ENCODE measurements around the gene TRMT6. TPM values are rescaled to one million over a fixed set of nuclear protein-coding genes. Genes with fewer than 3 reads are reported as not detected.

TRMT6 gene
- polyA plus RNA-seq, 1 donor (not counting 4 experiments of a cell fraction or from before 2014, with no cell fraction given) = 26.3 TPM

DNA sequence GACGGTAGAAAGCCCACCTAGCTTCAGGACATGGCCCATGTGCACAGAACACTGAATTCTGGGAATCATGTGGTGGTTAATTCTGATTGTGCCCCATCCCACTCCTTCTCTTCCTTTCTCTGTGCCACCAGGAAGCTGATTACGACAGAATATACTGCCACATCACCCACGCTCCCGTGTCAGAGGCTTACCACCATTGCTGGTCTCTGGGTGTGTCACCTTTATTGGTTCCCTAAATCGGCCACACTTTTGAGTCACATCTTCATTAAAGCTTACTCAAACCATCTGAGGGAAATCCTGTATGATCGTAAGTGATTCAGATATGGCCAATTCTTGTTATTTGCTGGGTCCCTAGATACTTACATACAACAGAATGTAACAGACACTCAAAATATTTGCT, 3.1 kb downstream of the TRMT6 start:
- Histone ChIP-seq H3K9ac (ENCODE audit: control insufficient read depth, extremely low read depth, insufficient read depth, low read length) (no peak overlapping the region), H3K4me1 (ENCODE audit: control insufficient read depth, extremely low read depth, insufficient read depth, low read length) (peaks cover 38% of the 10 kb centered on the region), H3K27ac (ENCODE audit: control insufficient read depth, insufficient read depth, low read length) (no peak overlapping the region), H3K9me1 (ENCODE audit: control insufficient read depth, extremely low read depth, insufficient read depth, low read length) (no peaks in the 10 kb centered on the region), H3K36me3 (ENCODE audit: control insufficient read depth in 2 of 2, extremely low read depth in 1 of 2, insufficient read depth in 2 of 2, low read length in 2 of 2) (peaks cover 16 to 41% of the 10 kb centered on the region in 2 experiments), H3K79me2 (ENCODE audit: control insufficient read depth, insufficient read depth, low read length) (peaks cover 47% of the 10 kb centered on the region), H3K9me3 (ENCODE audit: control insufficient read depth, low read depth, low read length) (no peaks in the 10 kb centered on the region), H3K4me3 (ENCODE audit: control insufficient read depth in 2 of 3, extremely low read depth in 1 of 3, insufficient read depth in 2 of 3, low read depth in 1 of 3, low read length in 3 of 3) (no peak overlapping the region), H2AFZ (ENCODE audit: control insufficient read depth, low read length) (no peak overlapping the region), H4K20me1 (ENCODE audit: control insufficient read depth, extremely low read depth, insufficient read depth, low read length) (no peaks in the 10 kb centered on the region), H3K4me2 (ENCODE audit: control insufficient read depth, extremely low read depth, insufficient read depth, low read depth, low read length) (no peak overlapping the region), H3K27me3 (ENCODE audit: control insufficient read depth, extremely low read depth, insufficient read depth, low read length) (no peaks in the 10 kb centered on the region)
- dilution Hi-C loops (cut with MboI; ENCODE audit: extremely low pct_ligation_motif_present, low sequenced_read_pairs) = no loop called here
- TF ChIP-seq EZH2 (IDR thresholded peaks at IDR 0.05; ENCODE audit: low read length) = no peak
- TF ChIP-seq, protein P1, sequence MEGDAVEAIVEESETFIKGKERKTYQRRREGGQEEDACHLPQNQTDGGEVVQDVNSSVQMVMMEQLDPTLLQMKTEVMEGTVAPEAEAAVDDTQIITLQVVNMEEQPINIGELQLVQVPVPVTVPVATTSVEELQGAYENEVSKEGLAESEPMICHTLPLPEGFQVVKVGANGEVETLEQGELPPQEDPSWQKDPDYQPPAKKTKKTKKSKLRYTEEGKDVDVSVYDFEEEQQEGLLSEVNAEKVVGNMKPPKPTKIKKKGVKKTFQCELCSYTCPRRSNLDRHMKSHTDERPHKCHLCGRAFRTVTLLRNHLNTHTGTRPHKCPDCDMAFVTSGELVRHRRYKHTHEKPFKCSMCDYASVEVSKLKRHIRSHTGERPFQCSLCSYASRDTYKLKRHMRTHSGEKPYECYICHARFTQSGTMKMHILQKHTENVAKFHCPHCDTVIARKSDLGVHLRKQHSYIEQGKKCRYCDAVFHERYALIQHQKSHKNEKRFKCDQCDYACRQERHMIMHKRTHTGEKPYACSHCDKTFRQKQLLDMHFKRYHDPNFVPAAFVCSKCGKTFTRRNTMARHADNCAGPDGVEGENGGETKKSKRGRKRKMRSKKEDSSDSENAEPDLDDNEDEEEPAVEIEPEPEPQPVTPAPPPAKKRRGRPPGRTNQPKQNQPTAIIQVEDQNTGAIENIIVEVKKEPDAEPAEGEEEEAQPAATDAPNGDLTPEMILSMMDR (optimal IDR thresholded peaks at IDR 0.05 in 1 of 3, IDR thresholded peaks at IDR 0.05 in 1 of 3, conservative IDR thresholded peaks at IDR 0.05 in 1 of 3; ENCODE audit: extremely low read depth in 1 of 3, insufficient read depth in 2 of 3, low read length in 3 of 3) = no peak
- FAIRE-seq (no peak), DNase-seq (ENCODE audit: low read depth, low spot score) (no peak)

- no peaks in the 10 kb centered on the region for H3K9me1 ChIP-seq (ENCODE audit: control insufficient read depth, extremely low read depth, insufficient read depth, low read length)
- FAIRE-seq (peak; percentile 70), DNase-seq (ENCODE audit: low read depth, low spot score) (peak; percentile 54)
- H3K9ac ChIP-seq (ENCODE audit: control insufficient read depth, extremely low read depth, insufficient read depth, low read length) = no peak overlapping the region
- peaks cover 26 to 45% of the 10 kb centered on the region in 2 experiments for H3K36me3 ChIP-seq (ENCODE audit: control insufficient read depth in 2 of 2, extremely low read depth in 1 of 2, insufficient read depth in 2 of 2, low read length in 2 of 2)
- dilution Hi-C loops (cut with MboI; ENCODE audit: extremely low pct_ligation_motif_present, low sequenced_read_pairs) = no loop called here
- peaks cover 27% of the 10 kb centered on the region for H3K4me1 ChIP-seq (ENCODE audit: control insufficient read depth, extremely low read depth, insufficient read depth, low read length)
- peak overlapping the region; percentile 17 for H3K4me2 ChIP-seq (ENCODE audit: control insufficient read depth, extremely low read depth, insufficient read depth, low read depth, low read length)
- H4K20me1 ChIP-seq (ENCODE audit: control insufficient read depth, extremely low read depth, insufficient read depth, low read length) = no peaks in the 10 kb centered on the region
- no peak overlapping the region for H2AFZ ChIP-seq (ENCODE audit: control insufficient read depth, low read length)
- H3K9me3 ChIP-seq (ENCODE audit: control insufficient read depth, low read depth, low read length) = no peaks in the 10 kb centered on the region
- peaks cover 34% of the 10 kb centered on the region for H3K79me2 ChIP-seq (ENCODE audit: control insufficient read depth, insufficient read depth, low read length)
- no peak overlapping the region for H3K4me3 ChIP-seq (ENCODE audit: control insufficient read depth in 2 of 3, extremely low read depth in 1 of 3, insufficient read depth in 2 of 3, low read depth in 1 of 3, low read length in 3 of 3)
- TF ChIP-seq EZH2 (IDR thresholded peaks at IDR 0.05; ENCODE audit: low read length) = no peak
- TF ChIP-seq, protein P1 (optimal IDR thresholded peaks at IDR 0.05 in 1 of 3, IDR thresholded peaks at IDR 0.05 in 1 of 3, conservative IDR thresholded peaks at IDR 0.05 in 1 of 3; ENCODE audit: extremely low read depth in 1 of 3, insufficient read depth in 2 of 3, low read length in 3 of 3) = no peak
- H3K27me3 ChIP-seq (ENCODE audit: control insufficient read depth, extremely low read depth, insufficient read depth, low read length) = no peaks in the 10 kb centered on the region
- no peak overlapping the region for H3K27ac ChIP-seq (ENCODE audit: control insufficient read depth, insufficient read depth, low read length)
Observed at GRCh38 chr20:5945963-5946362, 4.4 kb downstream of the TRMT6 start.

All from keratinocyte (primary cell).